Esophagus muscularis mucosa (tissue), 3 donors: Measurements from ENCODE around the gene BICRA.

ENCODE experiments used
- POLR2AphosphoS5 ChIP-seq, 2 donors: sonication (generic); formaldehyde crosslinking; IDR thresholded peaks; one replicate each; pipeline ENCODE4 v1.6.1; 2017; ENCODE audit warnings: antibody characterized with exemption in 2 of 2
- TF ChIP-seq, protein P1 (sequence below), 3 experiments: fragments of 200-600 bp in 2 of 3; fragments of 450-650 bp in 1 of 3; sonication (generic) in 2 of 3; IDR thresholded peaks; one replicate each; pipeline ENCODE4 v1.5.1; 2017 to 2019; ENCODE audit warnings: antibody characterized with exemption in 3 of 3, mild to moderate bottlenecking in 2 of 3, moderate library complexity in 1 of 3

DNA sequence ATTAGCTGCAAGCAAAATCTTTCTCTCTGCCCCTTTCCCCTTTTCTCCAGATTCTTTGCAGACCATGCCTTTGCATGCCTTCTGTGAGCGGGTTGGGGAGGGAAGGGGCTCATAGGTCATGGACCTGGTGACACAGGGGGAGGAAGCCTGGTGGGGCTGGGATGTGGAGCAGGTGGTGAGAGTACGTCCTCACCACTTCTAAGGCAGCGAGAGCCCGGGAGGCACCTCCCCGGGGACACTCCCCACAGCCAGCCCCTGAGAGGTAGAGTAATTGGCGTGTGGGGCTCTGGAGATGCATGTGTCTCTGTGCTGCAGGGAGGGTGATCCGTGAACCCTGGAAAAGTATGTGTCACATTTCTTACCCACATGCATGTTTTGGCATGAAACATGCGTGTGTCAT lies 61.8 kb downstream of the BICRA start:
- TF ChIP-seq, protein P1, sequence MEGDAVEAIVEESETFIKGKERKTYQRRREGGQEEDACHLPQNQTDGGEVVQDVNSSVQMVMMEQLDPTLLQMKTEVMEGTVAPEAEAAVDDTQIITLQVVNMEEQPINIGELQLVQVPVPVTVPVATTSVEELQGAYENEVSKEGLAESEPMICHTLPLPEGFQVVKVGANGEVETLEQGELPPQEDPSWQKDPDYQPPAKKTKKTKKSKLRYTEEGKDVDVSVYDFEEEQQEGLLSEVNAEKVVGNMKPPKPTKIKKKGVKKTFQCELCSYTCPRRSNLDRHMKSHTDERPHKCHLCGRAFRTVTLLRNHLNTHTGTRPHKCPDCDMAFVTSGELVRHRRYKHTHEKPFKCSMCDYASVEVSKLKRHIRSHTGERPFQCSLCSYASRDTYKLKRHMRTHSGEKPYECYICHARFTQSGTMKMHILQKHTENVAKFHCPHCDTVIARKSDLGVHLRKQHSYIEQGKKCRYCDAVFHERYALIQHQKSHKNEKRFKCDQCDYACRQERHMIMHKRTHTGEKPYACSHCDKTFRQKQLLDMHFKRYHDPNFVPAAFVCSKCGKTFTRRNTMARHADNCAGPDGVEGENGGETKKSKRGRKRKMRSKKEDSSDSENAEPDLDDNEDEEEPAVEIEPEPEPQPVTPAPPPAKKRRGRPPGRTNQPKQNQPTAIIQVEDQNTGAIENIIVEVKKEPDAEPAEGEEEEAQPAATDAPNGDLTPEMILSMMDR (IDR thresholded peaks at IDR 0.05): no peak
- no peak for TF ChIP-seq POLR2AphosphoS5 (IDR thresholded peaks at IDR 0.05)
